Stimulated activated CD8-positive, alpha-beta memory T cell treated with anti-CD3 and anti-CD28 coated beads, Interleukin-4, amount 100 ng/mL, for 24 hours (primary cell): ENCODE results near the gene CA12.
"Not testable (repeated sequence)": the region's sequence is repeated elsewhere in the genome, so short reads cannot be mapped to it uniquely, and the experiment has no call there.

Source experiments
- DNase-seq: peaks from one replicate; pipeline ENCODE4 v3.0.0-alpha.2; 2020; ENCODE audit warnings: low read depth

The CA12 gene

DNA sequence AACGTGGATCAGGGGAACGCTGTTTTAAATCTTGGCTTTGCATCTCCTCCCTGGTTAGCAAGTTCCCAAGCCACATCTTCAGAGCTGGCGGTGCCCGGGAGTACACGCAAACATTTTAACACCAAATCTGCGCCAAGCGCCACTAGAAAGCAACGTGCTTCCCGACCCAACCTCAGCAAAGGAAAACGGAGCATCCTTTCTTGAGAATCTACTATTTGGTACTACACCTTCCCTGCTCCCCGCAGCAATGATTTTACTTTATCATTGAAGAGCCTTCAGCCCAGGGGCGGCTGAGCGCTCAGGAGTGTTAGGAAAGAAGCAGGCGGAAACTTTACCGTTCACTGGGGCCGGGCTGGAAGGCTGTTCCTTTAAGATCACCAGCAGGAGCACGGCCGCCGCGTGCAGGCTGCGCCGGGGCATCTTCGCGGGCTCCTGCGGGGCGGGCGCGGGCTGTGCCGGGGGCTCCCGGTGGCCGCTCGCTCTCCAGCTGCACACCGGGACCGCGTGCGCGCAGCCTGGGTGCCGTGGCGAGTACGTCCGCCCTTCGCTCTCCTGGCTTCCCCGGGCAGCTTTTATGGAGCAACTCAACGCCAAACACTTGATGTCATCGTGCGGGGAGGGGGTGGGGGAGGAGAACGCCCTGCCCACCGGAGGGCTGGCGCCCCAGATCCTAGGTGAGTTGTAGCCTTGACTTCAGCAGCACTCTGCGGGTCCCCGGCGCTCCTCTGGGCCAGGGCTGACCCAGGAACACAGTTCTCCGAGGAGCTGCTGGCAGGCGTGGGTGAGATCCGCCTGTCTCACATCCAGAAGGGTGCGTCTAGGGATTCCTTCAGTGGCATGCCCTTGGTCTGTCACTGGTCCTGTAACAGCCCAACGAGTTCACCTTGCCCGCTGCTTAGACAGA, at the start of gene CA12:
Gene CA12 (minus strand): TSS at position 546 of the 904 bp plus-strand sequence. CDS start 126 bp downstream, at position 420.
- no peak for DNase-seq

DNA sequence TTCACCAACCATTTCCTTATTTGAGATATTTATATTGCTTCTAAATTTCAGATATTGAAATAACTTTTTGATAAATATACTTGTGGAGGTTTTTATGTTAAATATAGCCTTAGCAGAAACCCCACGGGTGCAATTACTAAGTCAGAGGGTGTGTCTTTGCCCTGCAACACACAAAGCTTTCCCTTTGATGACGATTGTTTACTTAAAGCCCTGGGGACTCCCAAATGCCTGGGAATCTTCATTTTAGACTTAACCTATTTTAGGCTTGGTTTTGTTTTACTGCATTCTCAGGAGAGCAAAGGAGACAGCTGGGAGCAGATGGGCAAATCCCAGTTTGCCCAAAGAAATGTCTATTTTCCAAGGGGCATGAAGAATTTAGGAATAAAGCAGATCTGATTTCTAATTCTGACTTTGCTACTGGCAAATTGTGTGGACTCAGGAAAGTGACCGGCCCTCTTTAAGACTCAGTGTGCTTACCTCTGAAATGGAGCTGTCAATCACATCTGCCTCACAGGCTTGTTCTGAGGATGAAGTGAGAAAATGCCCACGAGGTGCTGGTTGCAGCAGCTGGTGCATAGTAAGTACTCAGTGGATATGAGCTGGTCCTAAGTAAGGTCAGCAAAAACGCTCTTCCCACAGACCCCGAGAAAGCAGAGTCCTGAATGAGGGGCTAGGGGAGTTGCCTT, 49.3 kb upstream of the CA12 start:
- no peak for DNase-seq

DNA sequence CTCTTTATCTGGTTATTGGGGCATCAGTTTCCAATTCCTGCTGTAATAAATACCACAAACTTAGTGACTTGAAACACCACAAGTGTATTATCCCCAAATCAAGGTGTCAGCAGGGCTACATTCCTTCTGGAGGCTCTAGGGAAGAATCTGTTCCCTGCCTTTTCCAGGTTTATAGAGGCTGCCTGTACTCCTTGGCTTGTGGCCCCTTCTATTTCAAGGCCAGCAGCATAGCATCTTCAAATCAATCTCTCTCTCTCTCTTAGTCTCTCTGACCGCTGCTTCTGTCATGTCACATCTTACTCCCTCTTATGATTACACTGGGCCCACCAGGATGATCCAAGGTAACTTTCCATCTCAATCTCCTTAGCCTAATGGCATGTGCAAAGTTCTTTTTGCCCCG, 44.9 kb upstream of the CA12 start:
- DNase-seq = no peak

DNA sequence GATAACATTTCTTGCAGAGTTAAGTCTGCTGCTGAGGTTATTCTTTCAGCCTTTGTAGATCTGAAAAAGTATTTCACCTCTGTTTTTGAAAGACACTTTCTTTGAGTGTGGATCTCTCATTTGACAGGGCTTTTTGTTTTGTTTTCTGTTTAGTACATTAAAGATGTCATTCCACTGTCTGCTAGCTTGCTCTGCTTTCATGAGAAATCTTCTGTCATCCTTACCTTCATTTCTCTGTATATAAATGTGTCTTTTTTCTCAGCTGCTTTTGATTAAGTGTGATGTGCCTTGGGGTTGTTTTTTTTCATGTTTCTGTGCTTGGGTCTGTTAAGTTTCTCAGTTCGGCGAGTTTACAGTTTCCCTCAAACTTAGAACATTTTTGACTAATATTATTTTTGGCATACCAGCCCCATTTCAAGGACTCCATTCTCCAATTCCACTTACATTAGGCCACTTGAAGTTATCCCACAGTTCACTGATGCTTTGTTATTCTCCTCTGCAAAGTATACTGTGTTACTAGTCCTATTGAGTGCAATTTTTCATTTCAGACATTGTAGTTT, 43.9 kb upstream of the CA12 start:
- DNase-seq = no peak

DNA sequence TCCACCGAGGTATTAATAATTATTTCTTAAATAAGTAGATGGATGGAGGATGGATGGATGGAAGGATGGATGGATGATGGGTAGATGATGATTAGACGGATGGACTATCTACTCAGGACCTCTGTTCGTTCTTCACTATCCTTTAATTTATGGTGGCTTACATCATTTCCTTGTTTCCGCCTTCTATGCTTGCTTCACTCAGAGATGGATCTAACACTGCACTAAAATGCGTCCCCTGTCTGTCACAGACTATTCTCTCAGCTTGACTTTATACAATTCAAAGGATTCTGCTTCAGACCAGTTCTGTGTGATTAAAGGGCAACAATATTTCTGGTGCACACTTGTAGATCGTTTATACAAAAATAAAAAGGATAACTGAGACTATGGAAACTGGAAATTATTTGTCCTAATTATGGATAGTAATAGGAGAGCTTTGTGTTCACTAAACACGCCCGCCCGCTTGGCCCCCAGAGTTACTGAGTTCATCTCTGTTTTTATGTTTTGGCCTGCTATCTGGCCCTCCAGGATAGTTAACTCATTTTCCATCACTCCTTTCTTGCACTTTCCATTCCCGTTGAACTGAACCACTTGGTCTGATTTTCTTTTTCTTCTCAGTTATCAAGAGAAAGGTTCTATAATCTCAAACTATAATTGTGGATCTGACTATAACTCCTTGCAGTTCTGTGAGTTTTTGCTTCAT, 41.4 kb upstream of the CA12 start:
- DNase-seq = no peak

DNA sequence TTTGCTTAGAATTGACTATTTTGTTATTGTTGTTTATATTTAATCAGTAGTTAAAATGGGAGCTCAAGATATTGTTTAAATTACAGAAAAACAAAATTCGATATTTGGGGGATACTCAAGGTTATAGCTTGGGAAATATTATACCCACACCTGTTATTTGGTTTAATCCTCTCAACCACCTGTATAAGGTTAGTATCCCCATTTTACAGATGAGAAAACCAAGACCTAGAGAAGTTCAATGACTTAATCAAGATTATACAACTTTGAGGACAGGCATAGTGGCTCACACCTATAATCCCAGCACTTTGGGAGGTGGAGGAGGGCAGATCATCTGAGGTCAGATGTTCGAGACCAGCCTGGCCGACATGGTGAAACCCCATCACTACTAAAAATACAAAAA, 39.8 kb upstream of the CA12 start:
- no peak for DNase-seq

DNA sequence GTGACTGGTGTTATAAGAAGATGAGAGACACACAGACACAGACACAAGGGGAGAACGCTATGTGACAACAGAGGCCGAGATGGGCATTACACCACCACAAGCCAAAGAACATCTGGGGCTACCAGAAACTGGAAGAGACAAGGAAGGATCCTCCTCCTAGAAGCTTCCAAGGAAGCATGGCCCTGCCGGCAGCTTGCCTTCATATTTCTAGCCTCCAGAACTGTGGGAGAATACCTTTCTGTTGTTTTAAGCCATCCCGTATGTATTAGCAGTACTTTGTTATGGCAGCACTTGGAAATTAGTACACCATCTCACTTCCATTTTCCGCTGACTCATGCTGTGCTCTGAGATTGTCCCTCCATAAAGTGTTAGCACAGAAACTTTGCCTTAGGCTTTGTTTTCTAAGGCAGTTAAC, 38.7 kb upstream of the CA12 start:
- DNase-seq = no peak

DNA sequence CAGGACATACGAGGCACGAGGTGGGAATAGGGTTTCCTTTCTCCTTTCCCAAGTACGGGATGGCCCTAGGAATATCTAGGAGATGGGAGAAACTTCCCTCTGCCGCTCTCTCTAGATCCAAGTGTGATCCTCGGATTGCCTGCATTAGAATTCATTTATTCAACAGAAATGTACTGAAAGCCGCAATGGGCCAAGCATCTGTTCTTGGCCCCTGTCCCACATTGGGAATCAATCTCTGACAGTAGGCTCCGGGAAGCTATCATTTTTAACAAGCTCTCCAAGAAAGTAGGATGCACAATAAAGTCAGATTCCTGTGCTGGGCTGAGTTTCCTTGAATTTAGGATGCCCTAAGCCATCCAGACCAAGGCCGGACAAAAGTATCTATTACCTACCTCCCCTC, 37.2 kb upstream of the CA12 start:
- DNase-seq = no peak

DNA sequence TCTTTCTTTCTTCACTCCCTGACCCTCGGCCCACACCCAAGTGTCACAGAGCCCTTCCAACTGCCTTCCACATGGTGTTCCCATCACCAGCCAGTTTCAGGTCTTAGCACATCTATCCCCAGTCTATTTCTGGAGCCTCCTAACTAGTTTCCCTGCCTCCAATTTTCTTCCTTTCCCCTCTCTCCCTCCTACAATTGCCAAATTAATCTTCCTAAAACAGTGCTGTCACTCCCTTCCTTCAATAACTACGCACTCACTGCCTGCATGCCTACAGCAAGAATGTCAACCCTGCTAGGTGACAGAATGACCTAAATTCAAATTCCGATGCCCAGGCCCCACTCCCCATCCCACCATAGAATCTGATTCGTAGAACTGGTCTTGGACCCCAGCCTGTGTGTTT, 36.1 kb upstream of the CA12 start:
- no peak for DNase-seq

DNA sequence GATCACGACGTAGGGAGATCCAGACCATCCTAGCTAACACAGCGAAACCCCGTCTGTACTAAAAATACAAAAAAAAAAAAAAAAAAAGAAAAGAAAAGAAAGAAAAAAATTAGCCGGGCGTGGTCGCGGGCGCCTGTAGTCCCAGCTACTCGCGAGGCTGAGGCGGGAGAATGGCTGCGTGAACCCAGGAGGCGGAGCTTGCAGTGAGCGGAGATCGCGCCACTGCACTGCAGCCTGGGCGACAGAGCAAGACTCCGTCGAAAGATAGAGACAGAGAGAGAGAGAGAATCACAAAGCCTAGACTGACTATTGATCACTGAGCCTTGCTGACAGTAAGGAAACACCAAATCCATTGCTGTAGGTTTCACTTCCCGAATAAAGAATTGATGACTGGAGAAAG, 35.6 kb upstream of the CA12 start:
- DNase-seq = not testable (repeated sequence)

DNA sequence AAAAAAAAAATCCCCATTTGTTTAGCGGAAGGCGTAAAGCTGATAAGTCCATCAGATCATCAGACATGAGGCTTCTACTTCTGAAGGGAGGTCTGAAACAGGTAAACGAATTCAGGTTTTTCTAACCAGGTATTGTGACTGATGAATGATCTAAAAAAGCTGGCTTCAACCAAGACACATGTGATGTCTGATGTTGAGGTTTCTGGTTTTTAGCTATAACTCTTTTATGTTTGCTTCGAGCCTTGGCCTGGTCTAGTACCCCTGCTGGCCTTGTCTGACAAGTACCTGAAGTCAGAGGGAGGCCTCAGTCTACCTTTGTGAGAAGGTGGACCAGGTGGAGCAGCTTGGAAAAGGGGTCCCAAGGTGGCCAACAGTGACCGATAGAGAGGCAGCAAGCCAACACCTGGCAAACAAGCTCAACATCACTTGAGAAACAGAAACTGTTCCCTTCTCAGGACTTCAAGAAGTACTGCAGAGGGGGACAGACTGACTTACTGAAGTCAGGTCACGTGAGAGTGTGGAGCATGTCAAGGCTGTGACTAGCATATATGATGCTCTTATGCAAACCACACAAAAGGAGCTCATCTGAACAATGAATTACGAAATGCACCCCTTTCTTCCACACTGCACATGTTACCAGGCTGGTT, 33.0 kb upstream of the CA12 start:
- DNase-seq = no peak

DNA sequence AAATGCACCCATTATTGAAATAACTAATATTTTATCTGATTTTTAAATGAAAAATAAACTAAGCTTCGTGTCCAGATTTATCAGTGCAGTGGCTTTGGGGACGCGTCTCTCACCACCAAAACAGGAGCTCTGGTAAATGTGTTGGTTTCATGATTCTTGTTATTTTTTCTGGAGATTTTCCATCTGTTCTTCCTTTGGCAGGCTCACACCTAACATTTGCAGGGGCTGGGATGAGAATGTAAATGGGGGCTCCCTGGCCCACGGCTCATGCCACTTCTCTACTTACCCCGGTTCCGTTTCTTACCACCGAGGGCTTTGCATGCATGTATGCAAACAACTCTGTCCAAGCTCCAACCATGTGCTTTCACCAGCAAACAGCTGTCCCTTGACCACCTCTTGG, 30.9 kb upstream of the CA12 start:
- no peak for DNase-seq

DNA sequence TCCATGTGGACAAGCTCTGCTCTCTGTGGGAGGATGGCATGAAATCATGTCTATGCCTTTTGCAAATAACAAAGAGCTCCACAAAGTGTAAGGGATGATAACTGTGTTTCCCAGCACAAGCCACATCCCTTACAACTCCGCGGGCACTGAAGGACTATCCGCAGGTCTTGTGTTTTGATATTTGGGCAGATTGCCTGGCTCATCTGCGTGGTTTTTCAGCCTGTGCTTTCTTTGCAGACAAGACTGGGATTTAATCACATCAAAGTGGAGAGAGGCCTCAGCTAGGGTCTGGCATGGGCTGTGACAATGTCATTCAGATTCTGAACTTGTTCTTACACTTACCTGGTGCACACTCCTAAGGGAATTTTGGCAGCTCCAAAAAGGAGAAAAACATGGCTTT, 30.2 kb upstream of the CA12 start:
- no peak for DNase-seq

DNA sequence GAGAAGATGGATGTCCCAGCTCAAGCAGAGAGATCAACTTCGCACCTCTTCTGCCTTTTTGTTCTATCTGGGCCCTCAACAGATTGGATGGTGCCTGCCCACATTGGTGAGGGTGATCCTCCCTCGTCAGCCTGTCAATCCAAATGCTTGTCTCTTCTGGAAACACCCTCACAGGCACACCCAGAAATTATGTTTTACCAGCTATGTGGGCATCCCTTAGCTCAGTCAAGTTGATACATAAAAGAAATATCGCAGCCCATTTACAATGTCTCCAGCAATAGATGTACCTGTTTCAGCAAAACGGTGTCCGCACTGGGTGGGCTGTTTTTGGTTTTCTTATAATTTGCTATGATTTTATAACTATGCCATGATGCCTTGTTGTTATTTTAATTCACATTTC, 27.5 kb upstream of the CA12 start:
- no peak for DNase-seq

DNA sequence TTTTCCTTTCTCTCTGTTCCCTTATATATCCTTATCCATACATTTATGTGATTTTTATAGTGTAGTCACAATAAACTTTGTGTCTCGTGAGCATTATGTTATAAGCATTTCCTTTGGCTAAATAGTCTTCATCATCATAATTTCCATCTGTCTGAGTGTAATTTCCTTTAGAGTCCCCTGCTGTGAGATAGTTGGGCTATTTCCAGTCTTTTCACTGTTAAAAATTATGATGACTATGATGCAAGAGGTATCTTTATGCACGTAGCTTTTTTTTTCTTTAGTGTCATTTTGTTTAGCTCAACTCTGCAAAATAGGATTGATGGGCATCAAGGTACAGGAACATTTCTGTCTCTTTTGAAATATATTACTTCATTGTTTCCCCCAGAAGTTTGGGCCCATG, 26.9 kb upstream of the CA12 start:
- no peak for DNase-seq

DNA sequence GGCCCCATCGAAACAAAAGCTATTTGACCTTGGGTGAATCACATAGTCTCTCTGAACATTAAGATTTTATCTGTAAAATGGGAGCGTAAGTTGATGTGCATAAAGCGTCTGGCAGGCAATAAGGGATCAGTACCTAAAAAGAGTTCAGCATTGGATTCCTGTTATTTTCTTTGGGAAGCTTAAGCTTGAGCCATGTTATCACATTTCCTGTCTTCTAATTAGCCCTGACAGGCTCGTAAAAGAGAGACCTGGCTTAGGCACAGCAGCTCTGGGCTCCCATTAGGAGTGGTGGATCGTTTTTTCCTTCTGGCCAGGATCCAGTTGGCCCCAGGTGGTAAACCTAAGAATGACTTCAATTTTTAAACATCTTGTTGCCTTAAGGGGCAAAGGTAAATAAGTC, 26.0 kb upstream of the CA12 start:
- DNase-seq = no peak

DNA sequence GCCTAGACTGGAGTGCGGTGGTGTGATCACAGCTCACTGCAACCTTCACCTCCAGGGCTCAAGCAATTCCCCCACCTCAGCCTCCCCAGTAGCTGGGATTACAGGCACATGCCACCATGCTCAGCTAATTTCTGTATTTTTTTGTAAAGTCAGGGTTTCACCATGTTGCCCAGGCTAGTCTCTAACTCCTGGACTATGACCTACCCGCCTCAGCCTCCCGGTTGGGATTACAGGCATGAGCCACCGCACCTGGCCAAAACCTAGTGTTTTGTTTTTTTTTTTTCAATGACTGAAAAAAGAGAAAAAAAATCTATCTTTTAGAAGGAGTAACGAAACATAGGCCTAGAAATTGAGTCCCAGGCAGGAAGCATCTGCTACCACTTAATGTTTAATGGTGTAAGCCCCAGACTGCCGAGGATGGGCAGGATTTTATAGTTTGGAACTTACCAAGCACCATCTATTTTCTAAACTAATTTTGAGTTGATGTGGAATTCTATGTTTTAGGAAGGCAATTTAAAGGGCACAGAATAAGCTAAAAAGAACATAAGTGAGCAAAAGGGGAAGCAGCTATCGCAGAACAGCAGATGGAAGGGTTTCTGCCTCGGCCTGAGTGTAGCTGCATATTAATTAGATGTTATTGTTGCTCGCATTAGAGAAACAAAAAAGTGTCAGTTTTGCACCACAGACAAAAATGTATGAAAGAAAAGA, 24.2 kb upstream of the CA12 start:
- no peak for DNase-seq

DNA sequence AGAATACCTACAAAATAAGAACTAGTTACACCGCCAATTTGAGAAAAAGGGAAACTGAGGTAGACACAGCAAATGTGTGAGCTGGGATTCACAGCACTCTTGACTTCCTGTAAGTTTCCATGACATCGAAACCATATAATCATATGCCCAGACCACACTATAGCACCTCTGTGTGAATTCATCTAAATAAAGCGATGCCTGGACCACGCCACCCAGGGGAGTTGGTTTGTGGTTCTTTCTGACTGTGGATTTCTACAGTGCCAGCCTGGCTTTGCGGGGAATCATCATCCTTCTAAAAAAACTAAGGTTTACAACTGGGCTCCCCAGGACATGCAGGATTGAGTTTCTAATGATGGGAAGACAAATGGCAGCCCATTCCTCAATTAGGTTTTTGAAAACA, 23.5 kb upstream of the CA12 start:
- no peak for DNase-seq

DNA sequence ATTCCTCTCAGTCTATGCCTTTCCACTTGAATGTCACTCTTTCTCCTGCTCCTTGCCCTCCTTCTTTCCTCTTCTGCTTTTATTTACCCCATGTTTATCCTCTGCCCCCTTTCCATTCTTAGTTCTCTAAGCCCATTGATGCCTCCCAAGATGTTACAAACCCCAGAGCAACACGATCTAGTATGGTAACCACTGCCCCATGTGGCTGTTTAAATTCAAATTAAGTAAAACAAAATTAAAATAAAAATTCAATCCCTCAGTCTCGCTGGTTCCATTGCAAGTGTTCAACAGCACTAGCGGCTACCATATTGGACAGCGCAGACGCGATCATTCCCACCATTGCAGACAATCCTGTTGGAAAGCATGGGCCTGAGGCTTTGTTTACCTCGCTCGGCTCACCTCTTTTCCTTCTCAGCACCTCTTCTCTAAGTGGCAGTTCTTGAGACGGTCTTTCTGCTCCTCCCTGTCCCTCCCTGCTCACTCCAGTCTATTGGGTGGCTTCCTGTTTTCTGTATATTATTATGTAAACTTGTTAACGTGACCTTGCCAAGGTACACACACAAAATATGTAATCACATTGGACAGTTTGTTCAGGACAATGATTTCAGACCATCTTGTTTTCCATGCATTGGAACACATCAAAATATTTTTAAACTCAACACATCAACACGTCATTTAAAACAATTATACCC, 21.8 kb upstream of the CA12 start:
- DNase-seq = no peak

DNA sequence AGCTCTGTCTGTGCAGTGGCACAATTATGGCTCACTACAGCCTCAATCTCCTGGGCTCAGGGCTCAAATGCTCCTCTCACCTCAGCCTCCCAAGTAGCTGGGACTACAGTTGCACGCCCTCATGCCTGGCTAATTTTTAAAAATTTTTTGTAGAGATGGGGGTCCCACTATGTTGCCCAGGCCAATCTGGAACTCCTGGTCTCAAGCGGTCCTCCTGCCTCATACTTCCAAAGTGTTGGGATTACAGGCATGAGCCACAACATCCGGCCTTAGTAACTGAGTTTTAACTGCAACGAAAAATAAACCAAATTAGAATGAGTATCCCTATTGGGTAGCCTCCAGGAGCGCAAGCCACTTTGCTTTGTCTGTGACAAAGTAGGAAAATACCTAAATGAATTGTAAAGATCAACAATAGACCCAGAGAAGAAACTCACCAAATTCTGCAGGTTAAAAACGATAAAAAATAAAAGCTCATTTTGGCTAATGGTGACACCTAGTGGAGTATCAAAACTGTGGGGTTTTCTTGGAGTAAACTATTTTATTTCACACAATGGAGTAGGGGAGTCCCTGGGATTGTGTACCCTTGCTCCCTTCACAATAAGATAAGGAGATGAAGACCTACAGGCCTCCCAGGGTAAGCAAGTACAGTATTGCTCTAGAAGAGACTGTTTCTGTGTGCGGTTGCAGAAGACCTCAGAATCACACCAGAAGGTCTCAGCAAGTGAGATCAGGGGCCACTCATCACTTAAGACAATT, 21.0 kb upstream of the CA12 start:
- DNase-seq = no peak
